Measurements from ENCODE around the gene IQGAP1.

Gene IQGAP1

GRCh38 chr15:90545095-90545494 is 157.1 kb downstream of the IQGAP1 start:
- peak; percentile 26 for DNase-seq (ENCODE audit: low read depth)
- no peak overlapping the region for H3K4me3 ChIP-seq (ENCODE audit: control insufficient read depth, low read depth, low read length)
- TF ChIP-seq CTCF (conservative IDR thresholded peaks at IDR 0.05; ENCODE audit: control insufficient read depth, insufficient read depth, low read depth, low read length), result peak; percentile 4

- TF ChIP-seq CTCF (conservative IDR thresholded peaks at IDR 0.05; ENCODE audit: control insufficient read depth, insufficient read depth, low read depth, low read length), result no peak
- H3K4me3 ChIP-seq (ENCODE audit: control insufficient read depth, low read depth, low read length), result no peak overlapping the region
- no peak for DNase-seq (ENCODE audit: low read depth)
Observed at GRCh38 chr15:90547540-90547939, 159.5 kb downstream of the IQGAP1 start.

GRCh38 chr15:90550919-90551318 is 162.9 kb downstream of the IQGAP1 start:
- TF ChIP-seq CTCF (conservative IDR thresholded peaks at IDR 0.05; ENCODE audit: control insufficient read depth, insufficient read depth, low read depth, low read length), result no peak
- DNase-seq (ENCODE audit: low read depth), result peak; percentile 61
- H3K4me3 ChIP-seq (ENCODE audit: control insufficient read depth, low read depth, low read length), result no peak overlapping the region

Data from fibroblast of mammary gland (primary cell).